HG03108 (cell line): ENCODE data around the gene HDAC1.
"Not testable (repeated sequence)": the region's sequence is repeated elsewhere in the genome, so short reads cannot be mapped to it uniquely, and the experiment has no call there.

Experiments
- ATAC-seq: cut with Tn5 transposase; IDR thresholded peaks from one replicate; pipeline ENCODE4 v1.9.1; 2021; ENCODE audit warnings: moderate library complexity; ENCODE audit not compliant: unreplicated experiment

Gene HDAC1

GRCh38 chr1:32291708-32292538, at the start of gene HDAC1:
TSS of gene HDAC1 (plus strand) at chr1:32292083. CDS start at chr1:32292170, 87 bp downstream.
- peak; percentile 95 for ATAC-seq

- ATAC-seq: no peak
Measured at GRCh38 chr1:32242341-32242851, 49.5 kb upstream of the HDAC1 start.

- ATAC-seq: no peak
Measured at GRCh38 chr1:32246888-32247273, 45.0 kb upstream of the HDAC1 start, which contains the start of gene FAM167B. TSS of gene FAM167B (plus strand) at chr1:32247222. CDS start at chr1:32247422, 200 bp downstream.

GRCh38 chr1:32247452-32247851, 44.4 kb upstream of the HDAC1 start:
- ATAC-seq: no peak

- peak; percentile 31 for ATAC-seq
Measured at GRCh38 chr1:32247983-32248889, 43.6 kb upstream of the HDAC1 start.

DNA sequence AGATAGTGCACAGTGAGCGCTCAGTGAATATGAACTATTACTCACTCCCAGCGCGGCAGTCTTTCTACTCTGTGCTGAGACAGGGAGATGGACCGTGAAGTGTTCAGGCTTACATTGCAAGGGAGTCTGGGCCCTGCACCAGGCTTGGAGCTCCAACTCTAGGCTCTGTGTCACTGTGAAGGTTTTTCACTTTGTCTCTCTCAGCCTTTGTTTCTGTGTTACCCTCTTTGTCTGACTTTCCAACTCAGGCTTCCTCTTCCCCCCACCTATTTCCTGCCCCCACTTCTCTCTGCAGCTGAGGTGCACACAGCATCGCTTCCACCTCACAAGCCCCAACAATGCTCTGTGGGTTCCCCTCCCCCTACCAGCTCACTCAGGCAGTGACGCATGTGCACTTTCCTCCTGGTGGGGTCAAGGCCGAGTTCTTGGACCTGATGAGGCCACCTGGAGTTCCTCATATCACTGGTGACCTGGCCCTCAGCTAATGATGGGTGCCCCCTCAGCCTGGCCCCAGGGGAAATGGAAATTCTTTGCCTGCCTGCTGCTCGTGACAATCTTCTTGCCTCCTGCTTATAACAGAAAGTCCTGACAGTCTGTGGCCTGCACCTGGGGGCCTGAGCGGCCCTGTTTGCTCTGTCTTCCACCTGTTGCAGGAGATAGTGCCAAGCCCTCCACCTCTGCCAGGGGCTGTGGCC, 41.9 kb upstream of the HDAC1 start:
- peak; percentile 51 for ATAC-seq

DNA sequence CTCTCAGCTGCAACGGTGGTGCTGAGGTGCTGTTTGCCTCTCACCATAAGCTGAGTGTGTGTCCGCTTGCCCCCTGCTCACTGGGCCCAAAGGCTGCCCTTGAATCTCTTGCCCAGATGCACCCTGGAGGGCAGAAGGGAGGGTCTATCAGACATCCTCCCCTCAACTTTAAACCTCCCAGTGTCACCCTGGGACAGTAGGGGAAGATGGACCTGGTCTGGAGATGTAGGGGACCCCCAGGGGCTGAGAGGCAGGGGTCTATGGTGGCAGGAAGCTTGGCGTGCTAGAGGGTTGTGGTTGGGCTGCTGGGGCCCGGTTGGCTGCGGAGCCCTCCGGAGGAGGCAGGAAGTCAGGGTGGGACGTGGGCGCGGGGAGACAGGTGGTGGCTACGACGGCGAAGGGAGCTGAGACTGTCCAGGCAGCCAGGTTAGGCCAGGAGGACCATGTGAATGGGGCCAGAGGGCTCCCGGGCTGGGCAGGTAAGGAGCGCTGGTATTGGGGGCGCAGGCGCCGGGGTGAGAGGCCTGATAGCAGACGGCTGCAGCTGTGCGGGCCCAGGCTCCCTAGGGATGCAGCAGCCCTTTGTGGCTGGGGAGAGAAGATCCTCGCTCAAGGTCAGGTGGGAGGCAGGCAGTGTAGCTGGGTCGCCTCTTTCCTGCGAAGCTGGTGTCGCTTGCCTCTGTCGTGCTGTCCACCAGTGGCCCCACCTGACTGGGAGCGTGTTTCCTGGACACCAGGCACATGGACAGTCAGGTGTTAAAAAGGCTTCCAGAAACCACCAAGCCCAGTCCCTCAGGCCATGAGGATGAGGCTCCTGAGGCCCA, 40.8 kb upstream of the HDAC1 start, which contains the start of gene LCK:
LCK (plus strand) TSS at position 373 of the 824 bp plus-strand sequence. CDS start 23,065 bp downstream, outside the sequence.
- ATAC-seq: peak; percentile 19

GRCh38 chr1:32255072-32256071, 36.5 kb upstream of the HDAC1 start:
- no peak for ATAC-seq

DNA sequence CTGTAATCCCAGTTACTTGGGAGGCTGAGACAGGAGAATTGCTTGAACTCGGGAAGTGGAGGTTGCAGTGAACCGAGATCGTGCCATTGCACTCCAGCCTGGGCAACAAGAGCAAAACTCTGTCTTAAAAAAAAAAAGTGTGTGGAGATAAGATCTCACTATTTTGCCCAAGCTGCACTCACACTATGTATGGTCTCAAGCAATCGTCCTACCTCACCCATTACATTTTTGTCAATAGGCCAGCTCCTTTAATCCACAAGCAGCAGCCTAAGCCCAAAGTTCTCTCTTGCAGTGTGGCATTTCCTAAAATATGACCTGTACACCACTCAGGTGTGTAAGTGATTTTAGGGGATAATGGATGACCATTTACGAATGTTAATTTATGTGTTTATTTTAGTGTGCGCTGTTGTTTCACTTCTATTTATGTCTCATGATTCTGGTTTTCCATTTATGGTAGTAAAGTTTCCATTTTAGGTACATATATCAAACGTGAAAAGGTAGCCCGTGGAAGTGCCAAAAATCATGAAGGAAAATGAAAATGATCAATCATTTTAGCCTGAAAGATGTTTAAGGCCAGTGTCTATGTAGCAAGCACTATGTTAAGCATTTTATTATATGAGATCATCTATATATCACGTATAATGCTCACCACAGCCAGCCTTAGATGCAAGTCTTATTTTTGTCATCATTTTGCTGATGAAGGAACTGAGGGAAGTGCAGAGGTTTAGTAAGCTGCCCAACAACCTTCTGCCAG, 35.2 kb upstream of the HDAC1 start:
- ATAC-seq: no peak

DNA sequence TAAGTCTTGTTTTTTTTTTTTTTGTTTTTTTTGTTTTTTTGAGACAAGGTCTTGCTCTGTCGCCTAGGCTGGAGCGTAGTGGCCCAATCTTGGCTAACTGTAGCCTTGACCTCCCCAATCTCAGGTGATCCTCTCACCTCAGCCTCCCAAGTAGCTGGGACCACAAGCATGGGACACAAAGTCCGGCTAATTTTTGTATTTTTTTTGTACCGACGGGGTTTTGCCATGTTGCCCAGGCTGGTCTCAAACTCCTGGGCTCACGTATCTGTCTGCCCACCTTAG, 34.7 kb upstream of the HDAC1 start:
- no peak for ATAC-seq

GRCh38 chr1:32263236-32263593, 28.7 kb upstream of the HDAC1 start:
- ATAC-seq: not testable (repeated sequence)

DNA sequence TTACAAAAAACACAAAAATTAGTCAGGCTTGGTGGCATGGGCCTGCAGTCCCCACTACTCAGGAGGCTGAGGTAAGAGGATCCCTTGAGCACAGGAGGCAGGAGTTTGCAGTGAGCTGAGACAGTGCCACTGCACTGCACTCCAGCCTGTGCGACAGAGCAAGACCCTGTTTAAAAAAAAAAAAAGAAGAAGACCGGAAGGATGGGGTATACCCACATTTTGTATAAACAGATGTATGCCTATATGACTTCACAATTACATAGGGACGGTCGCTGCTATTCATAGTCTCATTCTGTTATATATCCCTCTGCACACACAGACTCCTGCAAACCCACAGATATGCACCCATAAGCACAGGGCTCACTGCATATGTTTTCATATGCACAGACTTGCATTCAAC, 28.1 kb upstream of the HDAC1 start:
- no peak for ATAC-seq

DNA sequence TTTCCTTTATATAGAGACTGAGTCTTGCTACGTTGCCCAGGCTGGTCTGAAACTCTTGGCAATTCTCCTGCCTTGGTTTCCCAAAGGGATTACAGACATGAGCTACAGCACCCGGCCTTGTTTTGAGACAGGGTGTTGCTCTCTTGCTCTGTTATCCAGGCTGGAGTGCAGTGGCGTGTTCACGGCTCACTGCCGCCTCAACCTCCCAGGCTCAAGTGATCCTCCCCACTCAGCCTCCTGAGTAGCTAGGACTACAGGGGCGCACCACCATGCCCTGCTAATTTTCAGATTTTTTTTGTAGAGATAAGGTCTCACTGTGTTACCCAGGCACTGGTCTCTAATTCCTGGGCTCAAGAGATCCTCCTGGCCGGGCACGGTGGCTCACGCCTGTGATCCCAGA, 26.0 kb upstream of the HDAC1 start:
- no peak for ATAC-seq

DNA sequence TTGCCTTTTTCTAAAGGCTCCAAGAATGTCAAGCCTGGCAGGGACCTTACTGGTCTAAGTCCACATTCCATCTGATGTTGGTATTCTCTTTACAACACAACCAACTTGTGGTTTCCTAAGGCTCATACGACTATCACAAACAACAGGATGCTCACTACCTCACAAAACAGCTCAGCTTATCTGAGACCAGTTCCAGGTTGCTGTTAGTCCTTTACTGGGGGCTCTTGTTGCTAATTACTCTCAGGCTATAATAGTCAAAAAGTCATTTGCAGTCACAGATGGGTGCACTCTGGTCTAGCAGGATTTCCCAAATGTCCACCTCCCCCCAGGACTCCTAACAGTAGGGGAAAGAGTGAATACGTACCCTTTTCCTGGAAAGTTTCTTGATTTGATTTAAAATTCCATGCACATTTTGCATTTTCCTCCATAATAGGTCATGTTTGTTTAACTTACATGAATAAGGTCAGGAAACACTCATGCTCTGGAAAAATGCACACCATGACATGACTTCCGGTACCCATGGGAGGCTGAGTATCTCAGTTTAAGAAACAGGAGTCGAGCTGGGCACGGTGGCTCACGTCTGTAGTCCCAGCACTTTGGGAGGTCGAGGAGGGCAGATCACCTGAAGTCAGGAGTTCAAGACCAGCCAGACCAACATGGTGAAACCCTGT, 24.8 kb upstream of the HDAC1 start:
- ATAC-seq: no peak

DNA sequence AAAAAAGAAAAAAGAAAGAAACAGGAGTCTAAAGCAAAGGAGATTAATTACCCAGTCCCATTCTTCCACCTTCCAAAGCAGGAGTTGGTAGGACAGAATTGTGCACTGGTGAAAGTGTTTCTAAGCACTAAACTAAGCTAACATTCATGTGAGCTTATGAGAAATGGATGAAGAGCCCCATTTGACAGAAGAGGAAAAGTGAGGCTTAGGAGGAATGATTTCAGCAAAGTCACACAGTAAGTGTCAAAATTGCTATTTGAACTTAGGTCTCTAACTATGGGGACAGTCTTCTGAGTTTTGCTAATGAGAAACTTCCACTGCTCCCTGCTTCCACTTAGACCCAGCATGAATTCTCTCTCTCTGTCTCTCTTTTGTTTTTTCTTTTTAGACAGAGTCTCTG, 22.1 kb upstream of the HDAC1 start:
- no peak for ATAC-seq

- ATAC-seq: no peak
Measured at GRCh38 chr1:32272557-32273390, 19.1 kb upstream of the HDAC1 start.
